Measurements from ENCODE around the gene KDM7A.

DNA sequence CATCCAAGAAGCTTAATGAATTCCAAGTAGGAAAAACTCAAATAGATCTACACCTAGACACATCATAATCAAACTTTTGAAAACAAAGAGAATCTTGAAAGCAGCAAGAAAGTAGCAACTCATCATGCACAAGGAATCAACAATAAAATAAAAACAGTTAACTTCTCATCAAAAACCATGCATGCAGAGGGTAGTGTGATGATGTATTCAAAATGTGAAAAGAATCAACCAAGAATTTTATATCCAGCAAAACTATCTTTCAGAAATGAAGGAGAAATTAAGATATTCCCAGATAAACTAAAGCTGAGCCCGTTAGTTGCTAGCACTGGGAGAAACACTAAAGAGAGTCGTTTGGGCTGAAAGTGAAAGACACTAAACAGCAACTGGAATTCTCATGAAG lies 109.7 kb downstream of the KDM7A start:
- TF ChIP-seq, protein P1, sequence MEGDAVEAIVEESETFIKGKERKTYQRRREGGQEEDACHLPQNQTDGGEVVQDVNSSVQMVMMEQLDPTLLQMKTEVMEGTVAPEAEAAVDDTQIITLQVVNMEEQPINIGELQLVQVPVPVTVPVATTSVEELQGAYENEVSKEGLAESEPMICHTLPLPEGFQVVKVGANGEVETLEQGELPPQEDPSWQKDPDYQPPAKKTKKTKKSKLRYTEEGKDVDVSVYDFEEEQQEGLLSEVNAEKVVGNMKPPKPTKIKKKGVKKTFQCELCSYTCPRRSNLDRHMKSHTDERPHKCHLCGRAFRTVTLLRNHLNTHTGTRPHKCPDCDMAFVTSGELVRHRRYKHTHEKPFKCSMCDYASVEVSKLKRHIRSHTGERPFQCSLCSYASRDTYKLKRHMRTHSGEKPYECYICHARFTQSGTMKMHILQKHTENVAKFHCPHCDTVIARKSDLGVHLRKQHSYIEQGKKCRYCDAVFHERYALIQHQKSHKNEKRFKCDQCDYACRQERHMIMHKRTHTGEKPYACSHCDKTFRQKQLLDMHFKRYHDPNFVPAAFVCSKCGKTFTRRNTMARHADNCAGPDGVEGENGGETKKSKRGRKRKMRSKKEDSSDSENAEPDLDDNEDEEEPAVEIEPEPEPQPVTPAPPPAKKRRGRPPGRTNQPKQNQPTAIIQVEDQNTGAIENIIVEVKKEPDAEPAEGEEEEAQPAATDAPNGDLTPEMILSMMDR (conservative IDR thresholded peaks at IDR 0.05; ENCODE audit: low read length), result no peak
- TF ChIP-seq EZH2phosphoT487 (IDR thresholded peaks at IDR 0.05; ENCODE audit: borderline replicate concordance, low read depth, low read length), result no peak

Measured in OCI-LY7 (cell line).